Progenitor cell of endocrine pancreas (in vitro differentiated cells): ENCODE data around the gene BTNL8. TPM values are rescaled to one million over a fixed set of nuclear protein-coding genes. Genes with fewer than 3 reads are reported as not detected.

Experiments
- DNase-seq: peaks from one replicate; pipeline ENCODE4 v3.0.0; 2021; ENCODE audit warnings: low spot score; ENCODE audit not compliant: unreplicated experiment
- H3K27ac Mint-ChIP-seq: 2 replicates; pipeline ENCODE4 v1.8.0; 2021; ENCODE audit warnings: mild to moderate bottlenecking, moderate library complexity, mixed read lengths
- H3K27me3 Mint-ChIP-seq: 2 replicates; pipeline ENCODE4 v1.8.0; 2021; ENCODE audit warnings: mixed read lengths
- H3K36me3 Mint-ChIP-seq: 2 replicates; pipeline ENCODE4 v1.8.0; 2022; ENCODE audit warnings: mixed read lengths; ENCODE audit not compliant: insufficient read depth
- H3K4me1 Mint-ChIP-seq: 2 replicates; pipeline ENCODE4 v1.8.0; 2021; ENCODE audit warnings: low read depth, mixed read lengths
- H3K4me3 Mint-ChIP-seq: 2 replicates; pipeline ENCODE4 v1.8.0; 2021; ENCODE audit warnings: low read depth, mild to moderate bottlenecking, moderate library complexity, mixed read lengths
- H3K9me3 Mint-ChIP-seq: 2 replicates; pipeline ENCODE4 v1.8.0; 2021; ENCODE audit warnings: low read depth, mixed read lengths
- total RNA-seq: library from RNA; stranded (reverse); gene quantifications from 2 replicates; pipeline ENCODE4 v1.2.1, GENCODE V29; 2021
- TF ChIP-seq, protein P1 (sequence below): fragments of 200-600 bp; sonication (generic); IDR thresholded peaks from one replicate; pipeline ENCODE4 v1.5.0; 2021; ENCODE audit warnings: antibody characterized with exemption, mild to moderate bottlenecking; ENCODE audit not compliant: unreplicated experiment

Gene BTNL8
- total RNA-seq, 1 donor from 2014 or later = not detected

DNA sequence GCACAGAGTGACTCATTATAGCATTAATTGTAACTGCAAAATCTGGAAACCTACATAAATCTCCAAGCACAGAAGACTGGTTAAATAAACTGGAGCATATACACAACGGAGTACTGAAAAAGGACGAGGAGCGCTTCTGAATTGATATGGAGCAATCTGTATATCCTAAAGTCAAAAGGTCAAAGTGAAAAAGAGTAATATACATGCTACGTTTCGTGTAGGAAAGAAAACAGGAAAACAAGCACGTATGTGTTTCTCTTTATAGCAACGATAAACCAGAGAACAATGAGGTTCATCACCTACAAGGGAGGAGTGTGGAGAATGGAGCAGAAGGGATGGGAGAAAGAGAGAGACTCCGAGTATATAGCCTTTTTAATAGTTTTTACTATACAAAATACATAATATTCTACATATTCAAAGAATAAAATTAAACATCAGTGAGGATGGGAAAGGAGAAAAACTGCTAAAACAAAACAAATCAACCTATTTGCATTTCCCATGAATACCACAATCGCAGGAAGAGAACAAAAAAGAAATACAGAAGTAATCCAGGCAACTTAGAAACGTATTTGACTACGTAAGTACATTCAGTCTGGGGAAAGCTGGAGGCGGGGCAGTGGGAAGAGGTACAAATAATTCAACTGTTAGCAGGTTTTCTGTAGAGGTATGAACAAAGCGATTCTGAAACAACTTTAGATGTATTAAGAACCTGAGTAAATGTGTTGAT, 45.7 kb upstream of the BTNL8 start:
- DNase-seq = no peak
- Mint-ChIP-seq H3K4me3 (no peak overlapping the region), H3K36me3 (peaks cover 94% of the 10 kb centered on the region), H3K27ac (no peak overlapping the region), H3K27me3 (no peaks in the 10 kb centered on the region), H3K4me1 (no peaks in the 10 kb centered on the region), H3K9me3 (peaks cover 78% of the 10 kb centered on the region)
- TF ChIP-seq, protein P1, sequence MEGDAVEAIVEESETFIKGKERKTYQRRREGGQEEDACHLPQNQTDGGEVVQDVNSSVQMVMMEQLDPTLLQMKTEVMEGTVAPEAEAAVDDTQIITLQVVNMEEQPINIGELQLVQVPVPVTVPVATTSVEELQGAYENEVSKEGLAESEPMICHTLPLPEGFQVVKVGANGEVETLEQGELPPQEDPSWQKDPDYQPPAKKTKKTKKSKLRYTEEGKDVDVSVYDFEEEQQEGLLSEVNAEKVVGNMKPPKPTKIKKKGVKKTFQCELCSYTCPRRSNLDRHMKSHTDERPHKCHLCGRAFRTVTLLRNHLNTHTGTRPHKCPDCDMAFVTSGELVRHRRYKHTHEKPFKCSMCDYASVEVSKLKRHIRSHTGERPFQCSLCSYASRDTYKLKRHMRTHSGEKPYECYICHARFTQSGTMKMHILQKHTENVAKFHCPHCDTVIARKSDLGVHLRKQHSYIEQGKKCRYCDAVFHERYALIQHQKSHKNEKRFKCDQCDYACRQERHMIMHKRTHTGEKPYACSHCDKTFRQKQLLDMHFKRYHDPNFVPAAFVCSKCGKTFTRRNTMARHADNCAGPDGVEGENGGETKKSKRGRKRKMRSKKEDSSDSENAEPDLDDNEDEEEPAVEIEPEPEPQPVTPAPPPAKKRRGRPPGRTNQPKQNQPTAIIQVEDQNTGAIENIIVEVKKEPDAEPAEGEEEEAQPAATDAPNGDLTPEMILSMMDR = no peak

DNA sequence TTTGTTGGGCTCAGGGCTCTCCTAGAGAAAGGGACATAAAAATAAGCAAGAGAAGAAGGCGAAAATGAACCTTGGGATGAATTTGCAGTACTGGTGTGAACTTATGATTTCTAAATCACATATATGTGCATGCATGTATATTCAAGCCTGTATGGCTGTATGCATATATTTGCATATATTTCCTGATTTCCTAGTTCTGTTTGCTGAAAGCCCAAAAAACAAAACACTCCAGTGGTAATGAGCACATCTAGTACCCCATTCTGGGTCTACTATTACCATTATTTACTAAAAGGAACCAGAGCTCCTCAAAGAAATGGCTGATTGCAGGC, 45.1 kb upstream of the BTNL8 start:
- TF ChIP-seq, protein P1 = no peak
- DNase-seq = no peak
- no peak overlapping the region for H3K4me3 Mint-ChIP-seq
- peaks cover 77% of the 10 kb centered on the region for H3K9me3 Mint-ChIP-seq
- no peaks in the 10 kb centered on the region for H3K27me3 Mint-ChIP-seq
- H3K36me3 Mint-ChIP-seq = peaks cover 94% of the 10 kb centered on the region
- no peaks in the 10 kb centered on the region for H3K4me1 Mint-ChIP-seq
- H3K27ac Mint-ChIP-seq = no peak overlapping the region

DNA sequence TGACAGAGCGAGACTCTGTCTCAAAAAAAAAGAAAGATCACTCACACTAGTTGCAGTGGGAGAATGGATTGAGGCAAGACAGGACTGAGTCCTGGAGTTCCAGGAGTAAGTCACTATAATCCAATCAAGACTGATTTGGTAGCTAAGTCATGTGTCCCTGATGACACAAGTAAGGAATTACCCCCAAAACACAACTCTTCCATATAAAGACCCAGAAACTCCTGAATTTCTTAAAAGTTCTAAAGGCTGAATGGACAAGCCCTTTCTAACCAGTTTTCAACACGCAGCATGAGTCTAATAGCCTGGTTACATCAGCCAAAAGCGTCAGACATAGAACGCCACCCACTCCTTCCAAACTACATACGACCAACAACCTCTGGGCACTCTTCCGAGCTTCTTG, 40.4 kb upstream of the BTNL8 start:
- H3K36me3 Mint-ChIP-seq = peaks cover 56% of the 10 kb centered on the region
- H3K27ac Mint-ChIP-seq = peak overlapping the region; percentile 70
- H3K4me3 Mint-ChIP-seq = no peak overlapping the region
- DNase-seq = no peak
- no peaks in the 10 kb centered on the region for H3K27me3 Mint-ChIP-seq
- TF ChIP-seq, protein P1 = no peak
- peaks cover 8% of the 10 kb centered on the region for H3K4me1 Mint-ChIP-seq
- H3K9me3 Mint-ChIP-seq = peaks cover 42% of the 10 kb centered on the region

DNA sequence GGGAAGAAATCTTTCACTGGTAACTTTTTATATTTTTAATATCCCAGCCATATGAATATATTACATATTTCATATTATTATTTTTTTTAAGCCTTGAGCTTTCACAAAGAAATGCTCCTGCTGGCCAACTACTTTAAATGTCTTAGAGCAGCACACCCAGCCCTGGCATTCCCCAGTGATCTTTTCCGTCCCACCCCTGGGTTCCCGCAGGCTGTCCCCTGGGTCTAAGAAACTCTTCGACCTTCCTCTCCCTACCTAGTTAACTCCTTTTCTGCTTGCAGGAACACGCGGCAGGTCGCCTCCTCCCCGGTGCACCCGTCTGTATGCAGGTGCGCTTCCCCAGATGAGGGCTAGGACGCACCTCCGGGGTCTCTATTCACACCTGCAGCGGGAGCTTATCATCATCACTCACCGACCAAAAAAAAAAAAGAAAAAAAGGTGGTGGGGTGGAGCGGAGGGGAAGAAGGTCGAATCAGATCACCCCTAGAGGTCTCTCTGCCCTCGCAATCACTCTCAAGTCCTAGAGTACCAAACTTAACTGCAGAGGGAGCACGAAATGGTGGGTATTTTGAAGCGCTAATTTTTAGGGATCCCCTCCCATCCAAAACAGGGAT, 38.6 kb upstream of the BTNL8 start:
- TF ChIP-seq, protein P1 = peak; percentile 30
- Mint-ChIP-seq H3K4me3 (peak overlapping the region; percentile 94), H3K9me3 (peaks cover 25% of the 10 kb centered on the region), H3K36me3 (peaks cover 38% of the 10 kb centered on the region), H3K27me3 (no peaks in the 10 kb centered on the region), H3K4me1 (peaks cover 8% of the 10 kb centered on the region), H3K27ac (peak overlapping the region; percentile 96)
- peak; percentile 22 for DNase-seq

DNA sequence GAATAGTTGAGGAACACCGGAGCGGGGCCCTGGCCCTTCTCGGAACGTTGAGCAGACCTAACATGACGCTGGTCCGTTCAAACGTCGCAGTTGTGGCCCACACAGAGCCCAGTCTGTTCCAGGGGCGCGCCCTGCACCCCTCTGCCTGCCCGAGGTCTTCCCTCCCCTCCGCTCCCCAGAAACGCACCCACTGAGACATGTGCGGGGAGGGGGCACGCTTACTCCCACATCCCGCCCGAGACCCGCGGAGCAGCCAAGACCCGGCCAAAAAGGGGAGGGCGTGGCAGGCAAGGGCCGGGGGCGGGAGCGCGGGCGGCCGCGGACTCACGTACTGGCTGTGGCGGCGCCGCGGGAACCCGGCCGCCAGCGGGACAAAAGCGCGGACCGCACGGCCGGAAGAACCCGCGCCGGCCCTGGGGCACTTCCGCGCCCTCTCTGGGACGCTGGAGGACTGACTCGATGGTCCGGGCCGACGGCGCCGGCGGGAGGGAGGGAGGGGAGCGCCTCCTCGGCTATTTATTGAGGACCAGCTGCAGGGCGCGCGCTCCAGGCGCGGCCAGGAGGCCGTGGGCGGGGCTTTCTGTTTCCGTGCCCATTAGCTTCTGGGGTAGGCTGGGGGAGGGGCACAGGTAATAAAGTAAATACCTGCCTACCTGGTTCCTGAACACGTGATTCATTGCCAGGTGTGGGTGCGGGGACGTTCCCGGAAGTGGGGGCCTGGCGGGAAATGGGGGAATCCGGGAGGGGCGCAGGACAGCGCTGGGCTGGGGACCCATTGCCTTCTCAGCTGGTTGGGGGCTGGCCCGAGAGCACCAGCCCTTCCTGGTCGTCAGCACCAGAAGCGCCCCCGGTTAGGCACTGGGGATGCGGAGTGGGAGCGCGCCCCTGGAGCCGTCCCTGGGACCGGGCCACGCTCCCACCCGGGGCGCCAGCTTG, 37.8 kb upstream of the BTNL8 start, which contains the start of gene ZFP62:
TSS of gene ZFP62 (minus strand) at position 390 of the 936 bp plus-strand sequence. CDS start at position 333, 57 bp downstream.
- H3K9me3 Mint-ChIP-seq = peaks cover 17% of the 10 kb centered on the region
- H3K36me3 Mint-ChIP-seq = peaks cover 31% of the 10 kb centered on the region
- TF ChIP-seq, protein P1 = no peak
- peak; percentile 90 for DNase-seq
- H3K27me3 Mint-ChIP-seq = peaks cover 7% of the 10 kb centered on the region
- H3K4me1 Mint-ChIP-seq = peaks cover 8% of the 10 kb centered on the region
- H3K4me3 Mint-ChIP-seq = peak within 1 kb of the TSS; percentile 94
- peak within 1 kb of the TSS; percentile 96 for H3K27ac Mint-ChIP-seq
